Fibroblast of lung (primary cell): ENCODE results near the gene ZNF69. TPM values are rescaled to one million over a fixed set of nuclear protein-coding genes. Genes with fewer than 3 reads are reported as not detected.
"Not testable (repeated sequence)": the region's sequence is repeated elsewhere in the genome, so short reads cannot be mapped to it uniquely, and the experiment has no call there.

Experiments used
- DNase-seq, 2 donors: peaks; one replicate each; pipeline versions ENCODE4 v3.0.0 to v3.0.0-alpha.2; 2010; ENCODE audit warnings: low read depth in 2 of 2
- H2AFZ ChIP-seq: 2 replicates; pipeline ENCODE4 v1.5.1; 2012; ENCODE audit warnings: low read length, control low read depth, inconsistent platforms
- H3K27ac ChIP-seq: 2 replicates; pipeline ENCODE4 v1.5.1; 2011; ENCODE audit warnings: low read length, control low read depth; ENCODE audit not compliant: insufficient read depth
- H3K27me3 ChIP-seq: 2 replicates; pipeline ENCODE4 v1.5.1; 2011; ENCODE audit warnings: mild to moderate bottlenecking, low read length; ENCODE audit not compliant: control insufficient read depth, insufficient read depth
- H3K36me3 ChIP-seq: 2 replicates; pipeline ENCODE4 v1.5.1; 2011; ENCODE audit warnings: low read length; ENCODE audit not compliant: control insufficient read depth, insufficient read depth
- H3K4me1 ChIP-seq: 2 replicates; pipeline ENCODE4 v1.5.1; 2011; ENCODE audit warnings: low read length; ENCODE audit not compliant: control insufficient read depth, insufficient read depth; ENCODE audit errors: extremely low read depth
- H3K4me2 ChIP-seq: 2 replicates; pipeline ENCODE4 v1.5.1; 2011; ENCODE audit warnings: low read length, control low read depth; ENCODE audit not compliant: insufficient read depth; ENCODE audit errors: extremely low read depth
- H3K4me3 ChIP-seq, 4 experiments: fragments of 200-600 bp in 1 of 4; sonication (generic) in 1 of 4; replicated peaks in 1 of 4; 2 replicates each; pipeline ENCODE4 v1.5.1; 2011 to 2016; ENCODE audit warnings: low read length in 4 of 4, low read depth in 3 of 4, mild to moderate bottlenecking in 3 of 4, control low read depth in 2 of 4, inconsistent platforms in 1 of 4, mixed read lengths in 1 of 4; ENCODE audit not compliant: insufficient read depth in 1 of 4; ENCODE audit errors: control extremely low read depth in 1 of 4
- H3K79me2 ChIP-seq: 2 replicates; pipeline ENCODE4 v1.5.1; 2012; ENCODE audit warnings: mild to moderate bottlenecking, low read length, inconsistent platforms; ENCODE audit not compliant: control insufficient read depth, insufficient read depth
- H3K9ac ChIP-seq: 2 replicates; pipeline ENCODE4 v1.5.1; 2011; ENCODE audit warnings: mild to moderate bottlenecking, low read length, control low read depth; ENCODE audit not compliant: insufficient read depth
- H3K9me3 ChIP-seq: 2 replicates; pipeline ENCODE4 v1.5.1; 2012; ENCODE audit warnings: low read depth, low read length; ENCODE audit not compliant: control insufficient read depth, insufficient read depth
- H4K20me1 ChIP-seq: 2 replicates; pipeline ENCODE4 v1.5.1; 2011; ENCODE audit warnings: low read length; ENCODE audit not compliant: control insufficient read depth, insufficient read depth; ENCODE audit errors: extremely low read depth
- CTCF ChIP-seq, 2 donors: IDR thresholded peaks in 1 of 2; conservative IDR thresholded peaks in 1 of 2; 1 replicate in 1 of 2; 2 replicates in 1 of 2; pipeline ENCODE4 v1.5.1; 2011 to 2012; ENCODE audit warnings: low read length in 2 of 2, control low read depth in 1 of 2, inconsistent platforms in 1 of 2, low read depth in 1 of 2, mild to moderate bottlenecking in 1 of 2
- EZH2 ChIP-seq: IDR thresholded peaks from 2 replicates; pipeline ENCODE4 v1.5.1; 2012; ENCODE audit warnings: low read length, control low read depth, mild to moderate bottlenecking; ENCODE audit errors: missing control alignments
- polyA minus RNA-seq: library from RNA; depleted of rRNA, polyadenylated mRNA; stranded (reverse); fragments of >200 nt; gene quantifications from 2 replicates; pipeline ENCODE4 v1.2.3, GENCODE V29; 2011; ENCODE audit warnings: low replicate concordance
- polyA plus RNA-seq, 2 donors: library from polyadenylated mRNA; depleted of rRNA in 1 of 2; stranded (reverse) in 1 of 2; unstranded in 1 of 2; fragments of >200 nt; gene quantifications; 2 replicates each; pipeline ENCODE4 v1.2.1, GENCODE V29; 2011 to 2012; ENCODE audit warnings: missing spikeins in 1 of 2
- total RNA-seq: library from RNA; depleted of rRNA; stranded (reverse); fragments of >200 nt; gene quantifications from 2 replicates; pipeline ENCODE4 v1.2.1, GENCODE V29; 2014

ZNF69 gene
- total RNA-seq (2.8 and 7.1 TPM in 2 replicates), polyA plus RNA-seq (1.7 and 2.2 TPM in 2 replicates), polyA minus RNA-seq (0.55 and 2.3 TPM in 2 replicates)
- polyA plus RNA-seq (2012): 1.7 and 2.0 TPM in 2 replicates

- Histone ChIP-seq H3K4me3 (peak within 1 kb of the TSS; percentile 69 to 94 (median 87)), H4K20me1 (no peaks in the 10 kb centered on the region), H3K4me1 (no peaks in the 10 kb centered on the region), H3K27me3 (no peaks in the 10 kb centered on the region), H3K4me2 (peak within 1 kb of the TSS; percentile 90), H3K9ac (peak within 1 kb of the TSS; percentile 57), H3K9me3 (no peaks in the 10 kb centered on the region), H2AFZ (peak within 1 kb of the TSS; percentile 97), H3K79me2 (no peaks in the 10 kb centered on the region), H3K27ac (peak within 1 kb of the TSS; percentile 73), H3K36me3 (no peaks in the 10 kb centered on the region)
- DNase-seq: peak; percentile 63 to 75
- TF ChIP-seq CTCF (conservative IDR thresholded peaks at IDR 0.05 in 1 of 2, IDR thresholded peaks at IDR 0.05 in 1 of 2; ENCODE audit: low read depth in 1 of 2, low read length in 2 of 2) (peak in 1 of 2 donors; percentile 20), EZH2 (no peak)
Observed at GRCh38 chr19:11887611-11888531, at the start of gene ZNF69. Gene ZNF69 (plus strand): TSS chr19:11887782. CDS start chr19:11887924, 142 bp downstream.

- Histone ChIP-seq H3K4me2 (no peak overlapping the region), H3K79me2 (no peaks in the 10 kb centered on the region), H3K9me3 (no peaks in the 10 kb centered on the region), H3K27ac (no peak overlapping the region), H2AFZ (no peak overlapping the region), H3K27me3 (no peaks in the 10 kb centered on the region), H3K4me3 (no peak overlapping the region), H4K20me1 (no peaks in the 10 kb centered on the region), H3K36me3 (no peaks in the 10 kb centered on the region), H3K9ac (no peak overlapping the region), H3K4me1 (no peaks in the 10 kb centered on the region)
- TF ChIP-seq EZH2: no peak
- DNase-seq: no peak
Observed at GRCh38 chr19:11843722-11844121, 43.9 kb upstream of the ZNF69 start.

GRCh38 chr19:11847615-11848014, 40.0 kb upstream of the ZNF69 start:
- not testable (repeated sequence) for H3K4me2 ChIP-seq, H2AFZ ChIP-seq, H3K27ac ChIP-seq, H3K79me2 ChIP-seq, H3K4me3 ChIP-seq, DNase-seq, H4K20me1 ChIP-seq, H3K4me1 ChIP-seq, H3K9me3 ChIP-seq, H3K9ac ChIP-seq, H3K36me3 ChIP-seq, H3K27me3 ChIP-seq

GRCh38 chr19:11848200-11848593, 39.4 kb upstream of the ZNF69 start:
- no peak for DNase-seq
- H3K27ac ChIP-seq: no peak overlapping the region

More at GRCh38 chr19:11848200-11848593, 39.4 kb upstream of the ZNF69 start:
- H3K36me3 ChIP-seq: no peaks in the 10 kb centered on the region
- H3K4me1 ChIP-seq: no peaks in the 10 kb centered on the region
- peak overlapping the region in 2 of 4 experiments; percentile 69 for H3K4me3 ChIP-seq
- no peak overlapping the region for H3K9ac ChIP-seq
- no peaks in the 10 kb centered on the region for H3K79me2 ChIP-seq
- peak overlapping the region; percentile 94 for H2AFZ ChIP-seq
- peak overlapping the region; percentile 88 for H3K4me2 ChIP-seq
- H3K9me3 ChIP-seq: no peaks in the 10 kb centered on the region
- no peaks in the 10 kb centered on the region for H4K20me1 ChIP-seq
- TF ChIP-seq EZH2 (no peak), CTCF (conservative IDR thresholded peaks at IDR 0.05 in 1 of 2, IDR thresholded peaks at IDR 0.05 in 1 of 2; ENCODE audit: low read depth in 1 of 2, low read length in 2 of 2) (no peak)
- H3K27me3 ChIP-seq: no peaks in the 10 kb centered on the region
